GM19463 (cell line): ENCODE data around the gene TRPC4.
"Not testable (repeated sequence)": the region's sequence is repeated elsewhere in the genome, so short reads cannot be mapped to it uniquely, and the experiment has no call there.

ENCODE experiments used
- ATAC-seq: cut with Tn5 transposase; IDR thresholded peaks from one replicate; pipeline ENCODE4 v1.9.1; 2021; ENCODE audit warnings: mild to moderate bottlenecking, moderate library complexity; ENCODE audit not compliant: unreplicated experiment

The TRPC4 gene

DNA sequence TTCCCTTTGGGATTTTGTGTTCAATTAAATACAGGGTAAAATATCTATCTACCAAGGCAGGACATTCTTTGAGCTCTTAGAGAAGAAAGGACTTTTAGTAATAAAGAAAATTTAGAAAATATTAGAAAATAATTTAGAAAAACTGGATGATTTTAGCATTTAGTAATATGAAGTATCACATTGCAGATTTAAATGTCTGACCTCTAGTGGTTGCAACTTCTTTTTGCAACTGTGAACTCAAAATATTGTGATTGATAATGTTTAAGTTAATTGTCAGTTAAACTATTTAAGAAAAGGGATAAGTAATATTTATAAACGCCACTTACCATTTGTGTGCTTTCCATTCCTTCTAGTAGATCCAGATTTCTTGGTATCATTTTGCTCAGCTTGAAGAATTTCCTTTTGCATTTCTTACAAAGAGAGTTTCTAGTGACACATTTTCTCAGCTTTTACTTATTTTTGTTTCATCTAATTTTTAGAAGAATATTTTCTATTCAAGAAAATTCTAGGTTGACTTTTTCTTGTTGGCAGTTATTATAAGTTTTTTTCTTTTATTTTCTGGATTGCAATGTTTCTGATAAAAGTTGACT is 260.7 kb downstream of the TRPC4 start:
- no peak for ATAC-seq

DNA sequence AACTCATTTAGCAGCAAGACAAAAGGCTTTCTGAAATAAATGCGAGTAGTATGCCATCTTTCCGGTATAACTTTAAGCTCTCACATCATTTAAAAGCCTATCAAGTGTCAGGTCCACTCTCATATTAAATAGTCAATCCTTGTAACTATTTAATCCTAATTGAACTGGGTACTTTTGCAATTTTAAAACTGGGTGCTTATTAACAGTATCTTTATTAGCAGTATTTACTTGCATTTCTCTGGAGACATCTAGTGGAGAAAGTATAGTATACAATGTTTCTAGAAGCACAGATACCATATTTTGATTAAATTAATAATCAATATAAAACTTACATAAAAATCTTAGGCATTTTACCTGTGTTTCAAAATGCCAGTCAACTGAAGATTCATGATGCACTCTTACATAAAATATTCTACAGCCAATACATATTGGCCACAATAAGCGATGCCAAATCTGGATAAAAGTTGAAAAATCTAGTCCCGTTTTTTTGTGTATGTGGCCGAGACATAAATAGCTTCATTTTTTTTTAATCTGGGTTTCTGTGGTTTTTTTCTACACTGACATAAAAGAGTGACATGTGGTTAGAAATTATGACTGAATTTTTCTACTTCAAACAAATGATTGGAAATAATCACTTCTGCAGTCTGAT is 266.7 kb downstream of the TRPC4 start:
- no peak for ATAC-seq

DNA sequence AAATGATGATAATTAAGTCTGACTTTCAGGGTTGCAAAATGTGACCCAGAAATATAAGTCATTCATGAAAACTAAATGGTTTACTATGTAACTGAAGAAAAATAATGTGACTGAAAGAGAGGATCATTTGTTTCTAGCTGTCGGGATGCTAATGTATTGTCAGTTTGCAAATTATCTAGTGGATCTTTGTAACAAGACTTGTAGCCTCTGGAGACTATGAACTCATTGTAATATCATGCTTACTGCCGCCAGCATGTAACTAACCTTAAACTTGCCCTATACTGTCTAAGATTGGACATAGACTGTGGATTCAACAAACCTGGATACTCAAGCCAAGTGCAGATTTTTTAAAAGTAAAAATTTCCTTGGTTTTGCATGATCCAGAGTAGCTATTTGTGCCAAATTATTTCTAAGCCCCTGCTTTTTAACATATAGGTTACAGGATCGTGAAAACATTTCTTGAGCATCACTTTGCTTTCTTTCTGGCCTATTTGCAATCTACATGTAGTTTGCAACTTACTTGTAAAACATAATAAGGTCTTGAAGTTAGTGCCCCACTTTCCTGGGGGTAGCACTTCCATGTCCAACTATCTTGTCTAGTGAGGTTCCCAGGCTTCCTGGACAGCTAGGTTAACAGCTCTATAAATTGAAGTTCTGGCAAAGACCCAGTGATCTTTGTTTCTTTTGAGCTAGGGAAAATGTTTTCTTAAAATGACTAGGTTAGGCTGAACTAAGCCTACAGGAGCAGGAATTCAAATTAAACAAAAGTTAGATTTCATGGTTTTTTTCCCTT is 267.7 kb downstream of the TRPC4 start:
- no peak for ATAC-seq

DNA sequence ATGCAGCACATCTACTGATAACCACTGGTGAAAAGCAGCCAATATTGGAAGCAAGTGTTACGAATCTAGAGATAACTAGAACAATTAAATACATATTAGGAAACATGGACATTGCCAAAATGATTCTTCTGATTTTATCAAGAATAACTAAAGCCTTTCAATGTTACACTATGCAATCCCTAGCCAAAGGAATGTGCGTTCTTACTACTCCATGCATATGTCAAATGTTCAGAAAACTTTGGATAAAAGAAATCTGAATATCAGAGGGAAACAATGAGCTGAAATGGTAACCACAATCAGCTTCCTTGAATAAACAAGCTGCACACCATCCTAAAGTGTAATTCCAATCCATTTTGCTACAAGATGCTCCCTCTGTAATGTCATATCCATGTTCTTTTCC is 270.1 kb downstream of the TRPC4 start:
- no peak for ATAC-seq

DNA sequence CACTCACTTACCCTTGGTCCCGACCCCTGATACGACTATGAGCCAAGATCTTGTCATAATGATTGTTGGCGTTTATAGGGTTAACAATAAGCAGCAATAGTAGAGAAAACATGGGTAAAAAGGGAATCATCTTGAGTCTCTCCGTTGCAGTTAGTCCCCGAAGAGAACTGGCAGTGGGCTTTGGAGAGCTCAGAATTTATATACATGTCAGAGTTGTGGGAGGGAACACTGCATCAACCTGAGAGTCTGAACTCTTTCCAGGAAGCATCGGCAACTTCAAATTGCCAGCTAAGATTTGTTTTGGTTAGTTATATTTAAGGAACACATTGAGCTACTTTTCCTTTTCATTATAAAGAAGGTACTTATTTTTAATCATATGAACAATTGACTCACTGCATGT is 271.0 kb downstream of the TRPC4 start, which contains the start of gene POSTN:
TSS of gene POSTN (minus strand) at position 172 of the 400 bp plus-strand sequence. CDS start at position 130, 42 bp downstream.
- ATAC-seq: no peak

DNA sequence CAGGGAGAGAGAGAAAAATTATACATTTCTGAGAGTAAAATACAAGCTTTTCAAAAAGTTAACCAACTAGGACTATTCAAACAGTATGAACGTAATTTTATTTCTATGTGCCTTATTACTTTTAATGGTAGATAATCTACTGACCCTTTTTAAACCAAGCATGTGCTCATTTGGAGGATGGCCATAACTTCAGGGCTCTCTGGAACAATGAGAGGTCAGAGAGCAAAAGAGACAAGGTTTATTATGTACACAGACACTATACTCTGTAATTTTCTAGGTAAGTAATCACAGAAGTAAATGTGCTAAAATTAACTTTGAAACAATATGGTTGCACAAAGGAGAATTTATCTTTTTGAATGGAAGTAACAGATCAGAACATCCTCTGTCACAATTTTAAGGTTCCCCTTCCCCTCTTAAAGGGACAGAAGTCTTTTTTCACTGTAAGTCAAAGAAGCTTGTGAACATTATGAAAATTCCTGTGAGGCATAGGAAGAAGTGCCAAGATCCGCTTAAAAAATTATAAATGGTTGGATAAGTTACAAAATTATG is 272.0 kb downstream of the TRPC4 start:
- ATAC-seq: no peak

DNA sequence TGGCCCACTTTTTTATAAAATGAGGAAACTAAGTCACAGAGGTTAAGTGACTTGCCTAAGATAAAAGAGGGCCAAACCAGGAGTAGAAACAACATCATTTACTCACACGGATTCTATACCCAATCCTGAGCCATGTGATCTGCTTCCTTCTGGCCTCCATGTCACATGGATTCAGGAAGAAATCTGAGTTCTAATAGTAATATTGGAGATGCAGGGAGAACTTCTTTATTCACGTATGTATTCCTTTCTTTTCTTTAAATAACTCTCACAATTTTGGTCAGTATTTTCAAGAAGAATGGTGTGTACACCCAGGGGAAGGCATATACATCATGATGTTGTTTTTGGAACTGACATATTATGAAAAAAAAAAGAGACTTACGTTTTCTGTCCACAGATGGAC is 272.8 kb downstream of the TRPC4 start:
- ATAC-seq: no peak

DNA sequence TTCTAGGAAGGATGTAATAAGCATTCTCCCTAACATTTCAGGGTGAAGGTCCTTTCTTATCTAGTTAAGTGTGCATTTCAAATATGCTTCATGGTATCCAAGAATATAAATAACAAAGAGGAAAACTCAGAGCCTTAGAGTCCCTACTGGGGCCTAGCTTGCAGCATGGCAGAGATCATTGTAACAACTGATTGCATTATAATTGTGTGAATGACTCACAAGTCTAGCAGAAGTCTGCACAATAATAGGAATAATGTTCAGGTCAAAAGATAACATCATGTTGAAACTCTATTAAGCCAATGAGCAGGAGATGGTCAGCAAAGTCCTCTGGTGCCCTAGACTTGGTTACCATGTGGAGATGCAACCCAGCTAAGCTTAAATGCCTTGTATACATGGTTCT is 274.4 kb downstream of the TRPC4 start:
- no peak for ATAC-seq

DNA sequence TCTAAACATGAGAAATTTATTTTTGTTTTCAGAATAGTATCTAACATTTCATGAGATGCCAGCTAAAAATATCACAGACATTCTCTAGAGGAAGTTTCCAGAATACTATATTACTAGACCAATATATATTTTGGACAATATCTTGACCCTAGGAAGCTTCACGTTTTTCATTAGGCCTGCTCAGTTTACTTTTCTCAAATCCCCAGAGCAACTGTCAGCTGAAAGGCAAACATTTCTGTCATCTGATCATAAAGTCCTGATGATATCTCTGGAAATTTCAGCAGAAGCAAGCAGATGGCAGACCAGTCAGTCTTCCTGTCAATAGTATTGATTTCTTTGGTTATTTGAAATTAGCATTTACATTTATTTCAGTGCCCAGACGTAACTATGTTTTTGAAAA is 275.0 kb downstream of the TRPC4 start:
- no peak for ATAC-seq

DNA sequence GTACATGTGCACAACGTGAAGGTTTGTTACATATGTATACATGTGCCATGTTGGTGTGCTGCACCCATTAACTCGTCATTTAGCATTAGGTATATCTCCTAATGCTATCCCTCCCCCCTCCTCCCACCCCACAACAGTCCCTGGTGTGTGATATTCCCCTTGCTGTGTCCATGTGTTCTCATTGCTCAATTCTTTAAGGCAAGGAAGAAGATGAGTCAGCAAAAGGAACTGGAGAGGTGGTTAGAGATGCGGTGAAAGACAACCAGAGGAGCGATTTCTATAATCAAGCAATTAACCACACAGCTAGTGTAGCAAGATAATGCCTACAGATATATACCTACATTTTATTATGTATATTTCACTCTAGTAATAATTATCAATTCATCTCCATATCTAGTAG is 280.2 kb downstream of the TRPC4 start:
- not testable (repeated sequence) for ATAC-seq

DNA sequence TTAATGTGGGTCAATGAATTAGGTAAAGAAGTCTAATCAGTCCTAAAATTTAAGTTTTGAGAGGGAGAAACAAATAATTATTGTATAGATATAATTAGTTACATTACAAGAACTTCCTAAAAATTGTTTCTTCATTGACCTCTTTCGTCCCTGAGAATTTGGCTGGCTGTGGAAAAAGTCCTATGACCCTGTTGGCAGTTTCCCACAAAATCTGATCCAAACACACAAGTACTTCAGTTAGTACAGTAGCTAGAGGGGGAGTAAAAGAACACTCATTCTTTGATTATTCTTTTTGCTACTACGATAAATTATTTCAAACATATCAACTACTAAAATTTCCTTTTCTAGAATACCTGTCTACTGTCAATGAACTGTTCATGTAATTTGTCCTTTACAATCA is 282.3 kb downstream of the TRPC4 start:
- ATAC-seq: no peak
